Stimulated activated naive CD4-positive, alpha-beta T cell treated with Interleukin-2 at 50 U/mL for 16 hours (primary cell): ENCODE results near the gene TYROBP.
"Not testable (repeated sequence)": the region's sequence is repeated elsewhere in the genome, so short reads cannot be mapped to it uniquely, and the experiment has no call there.

Experiments used
- DNase-seq: peaks from one replicate; lab custom pipeline; 2025; lab: John Stamatoyannopoulos, UW

Gene TYROBP

DNA sequence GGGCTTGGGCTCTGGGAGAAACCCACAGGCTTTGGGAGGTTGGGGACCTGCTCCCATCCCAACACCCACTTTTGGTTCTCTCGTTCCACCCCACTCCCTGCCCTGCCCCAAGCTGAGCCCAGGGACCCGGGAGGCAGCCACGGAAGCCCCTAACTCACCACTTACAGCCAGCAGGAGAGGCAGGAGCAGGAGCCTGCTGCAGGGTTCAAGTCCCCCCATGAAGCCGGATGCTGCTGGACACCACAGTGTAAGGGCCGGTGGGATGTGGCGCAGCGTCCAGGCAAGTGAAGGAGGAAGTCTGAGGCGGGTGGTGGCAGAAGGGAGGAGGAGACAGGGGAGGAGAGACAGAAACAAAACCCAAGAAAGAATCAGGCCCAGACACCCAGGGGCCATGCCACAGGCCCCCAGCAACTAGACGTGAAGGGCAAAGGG lies at the start of gene TYROBP:
Gene TYROBP (minus strand): TSS at position 286 of the 432 bp plus-strand sequence. CDS start 67 bp downstream, at position 219.
- no peak for DNase-seq

DNA sequence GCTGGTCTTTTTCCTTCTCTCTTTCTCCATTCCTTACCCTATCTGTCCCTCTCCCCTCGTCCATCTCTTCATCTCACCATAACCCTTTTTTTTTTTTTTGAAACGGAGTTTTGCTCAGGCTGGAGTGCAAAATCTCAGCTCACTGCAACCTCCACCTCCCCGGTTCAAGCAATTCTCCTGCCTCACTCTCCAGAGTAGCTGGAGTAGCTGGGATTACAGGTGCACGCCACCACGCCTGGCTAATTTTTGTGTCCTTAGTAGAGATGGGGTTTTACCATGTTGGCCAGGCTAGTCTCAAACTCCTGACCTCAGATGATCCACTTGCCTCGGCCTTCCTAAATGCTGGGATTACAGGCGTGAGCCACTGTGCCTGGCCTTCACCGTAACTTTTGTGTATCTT lies 49.3 kb upstream of the TYROBP start:
- not testable (repeated sequence) for DNase-seq

DNA sequence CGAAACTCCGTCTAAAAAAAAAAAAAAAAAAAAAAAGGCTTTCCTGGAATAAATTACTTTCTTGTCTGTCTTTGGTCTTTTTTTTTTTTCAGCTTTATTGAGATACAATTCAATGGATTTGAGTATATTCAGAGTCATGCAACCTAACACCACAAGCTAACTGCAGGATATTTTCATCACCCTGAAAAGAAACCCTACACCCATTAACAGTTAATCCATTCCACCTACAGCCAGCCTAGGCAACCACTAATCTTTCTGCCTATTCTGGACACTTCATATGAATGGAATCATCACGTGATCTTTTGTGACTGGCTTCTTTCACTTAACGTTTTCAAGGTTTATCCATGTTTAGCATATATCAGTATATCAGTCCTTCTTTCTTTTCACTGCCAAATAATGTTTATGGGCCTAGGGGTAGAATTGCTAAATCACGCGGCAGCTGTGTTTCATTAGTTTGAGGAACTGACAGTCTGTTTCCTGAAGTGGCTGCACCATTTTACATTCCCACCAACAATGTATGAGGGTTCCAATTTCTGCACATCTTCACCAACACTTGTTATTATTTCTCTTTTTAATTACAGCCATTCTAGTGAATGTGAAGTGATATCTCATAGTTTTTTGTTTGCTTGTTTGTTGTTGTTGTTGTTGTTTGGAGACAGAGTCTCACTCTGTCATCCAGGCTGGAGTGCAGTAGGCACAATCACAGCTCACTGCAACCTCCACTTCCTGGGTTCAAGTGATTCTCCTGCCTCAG lies 48.0 kb upstream of the TYROBP start:
- no peak for DNase-seq

DNA sequence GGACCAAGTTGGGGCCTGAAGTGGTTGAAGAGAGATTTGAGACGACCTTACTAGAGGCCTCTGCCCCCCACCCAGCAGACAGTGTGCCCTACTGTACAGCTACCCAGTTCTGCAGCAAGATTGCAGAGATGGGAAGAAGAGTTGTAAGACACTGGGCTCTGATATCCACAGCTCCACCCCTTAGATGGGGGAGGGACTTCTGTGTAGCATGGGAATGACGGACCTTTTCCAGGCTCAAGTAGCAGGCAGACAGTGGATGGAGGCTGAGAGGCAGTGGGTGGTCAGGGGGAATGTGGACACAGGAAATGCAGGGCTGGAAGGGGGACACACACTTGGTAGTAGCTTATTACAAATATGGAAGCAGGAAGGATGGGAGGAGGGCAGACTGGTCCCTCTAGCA lies 41.0 kb upstream of the TYROBP start:
- DNase-seq: no peak

DNA sequence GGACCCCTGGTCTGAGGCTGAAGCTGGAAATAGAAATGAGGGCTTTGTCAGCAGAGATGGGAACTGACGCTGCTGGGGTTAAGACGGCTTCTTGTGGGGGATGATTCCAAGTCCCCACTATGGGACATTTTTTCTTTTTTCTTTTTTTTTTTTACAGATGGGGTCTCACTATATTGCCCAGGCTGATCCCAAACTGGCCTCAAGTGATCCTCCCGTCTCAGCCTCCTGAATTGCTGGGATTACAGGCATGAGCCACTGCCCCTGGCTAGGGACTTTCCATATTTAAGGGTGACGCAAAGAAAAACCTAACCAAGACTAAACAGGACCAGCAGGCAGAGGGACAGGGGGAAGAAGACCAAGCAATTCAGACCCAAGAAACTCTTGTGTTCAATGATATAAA lies 38.1 kb upstream of the TYROBP start:
- no peak for DNase-seq

DNA sequence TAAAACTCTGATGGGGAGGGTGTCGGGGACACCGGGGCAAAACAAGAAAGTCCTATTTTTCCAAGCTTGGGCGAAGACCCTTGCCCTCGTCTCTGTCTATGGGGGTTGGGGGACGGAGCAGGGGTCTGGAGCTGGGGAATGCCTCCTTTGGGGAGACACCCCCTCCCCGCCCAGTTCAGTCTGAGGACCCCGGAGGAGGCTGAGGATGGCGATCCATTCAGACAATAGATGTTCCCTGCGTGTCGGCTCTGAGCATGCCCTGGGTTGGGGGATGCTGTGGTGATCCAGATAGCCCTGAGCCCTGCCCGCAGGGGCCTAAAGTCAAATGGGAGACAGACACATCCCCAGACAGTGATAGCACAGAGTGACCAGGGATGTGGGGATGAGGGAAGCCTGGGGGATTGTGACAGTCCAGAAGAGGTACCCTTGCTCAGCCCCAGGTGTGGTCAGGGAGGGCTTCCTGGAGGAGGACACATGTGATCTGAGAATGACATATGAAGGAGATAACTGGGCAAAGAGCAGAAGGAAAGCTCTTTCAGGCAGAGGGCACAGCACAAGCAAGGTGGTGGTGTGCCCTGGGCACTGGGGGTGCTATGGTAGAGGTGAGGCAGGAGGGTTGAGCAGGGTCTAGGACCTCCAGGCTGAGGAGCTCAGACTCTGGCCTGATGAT lies 37.2 kb upstream of the TYROBP start:
- no peak for DNase-seq

DNA sequence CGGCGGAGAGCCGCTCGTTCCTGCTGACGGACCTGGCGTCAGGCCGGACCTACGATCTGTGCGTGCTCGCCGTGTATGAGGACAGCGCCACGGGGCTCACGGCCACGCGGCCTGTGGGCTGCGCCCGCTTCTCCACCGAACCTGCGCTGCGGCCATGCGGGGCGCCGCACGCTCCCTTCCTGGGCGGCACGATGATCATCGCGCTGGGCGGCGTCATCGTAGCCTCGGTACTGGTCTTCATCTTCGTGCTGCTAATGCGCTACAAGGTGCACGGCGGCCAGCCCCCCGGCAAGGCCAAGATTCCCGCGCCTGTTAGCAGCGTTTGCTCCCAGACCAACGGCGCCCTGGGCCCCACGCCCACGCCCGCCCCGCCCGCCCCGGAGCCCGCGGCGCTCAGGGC lies 36.5 kb upstream of the TYROBP start:
- no peak for DNase-seq

DNA sequence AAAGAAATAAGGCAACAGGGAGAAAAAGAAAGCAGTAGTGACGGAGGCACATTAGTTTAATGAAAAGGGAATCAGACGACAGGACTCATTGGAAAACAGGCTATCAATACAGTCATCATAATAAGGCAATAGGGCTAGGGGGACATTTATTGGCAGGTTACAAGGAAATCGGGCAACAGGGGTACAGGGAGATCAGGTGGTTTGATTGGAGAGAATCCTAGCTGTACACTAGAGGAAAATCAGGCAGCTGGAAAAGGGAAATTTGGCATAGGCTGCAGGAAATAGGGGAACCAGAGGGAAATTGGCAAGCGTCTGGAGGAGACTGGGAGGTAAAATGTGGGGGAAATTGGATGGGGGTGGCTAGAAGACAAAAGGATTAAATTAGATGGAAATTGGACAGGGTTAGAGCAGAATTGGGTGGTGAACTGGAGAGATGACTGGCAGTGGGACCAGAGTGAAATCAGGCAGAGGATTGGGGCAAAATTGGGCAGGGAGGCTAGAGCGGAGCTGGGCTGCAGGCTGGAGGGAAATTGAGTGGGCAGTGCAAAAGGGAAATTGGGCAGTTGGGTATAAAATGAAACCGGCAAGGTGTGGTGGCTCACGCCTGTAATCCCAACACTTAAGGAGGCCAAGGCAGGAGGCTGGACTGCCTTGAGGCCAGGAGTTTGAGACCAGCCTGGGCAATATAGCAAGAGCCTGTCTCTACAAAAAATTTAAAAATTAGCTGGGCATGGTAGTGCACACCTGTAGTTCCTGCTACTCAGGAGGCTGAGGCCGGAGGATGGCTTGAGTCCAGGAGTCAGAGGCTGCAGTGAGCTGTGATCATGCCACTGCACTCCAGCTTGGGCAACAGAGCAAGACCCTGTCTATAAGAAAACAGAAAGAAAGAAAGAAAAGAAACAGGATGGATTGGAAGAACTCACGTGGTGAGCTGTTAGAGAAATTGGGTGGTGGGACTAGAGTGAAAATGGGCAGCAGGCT lies 35.5 kb upstream of the TYROBP start:
- DNase-seq: no peak

DNA sequence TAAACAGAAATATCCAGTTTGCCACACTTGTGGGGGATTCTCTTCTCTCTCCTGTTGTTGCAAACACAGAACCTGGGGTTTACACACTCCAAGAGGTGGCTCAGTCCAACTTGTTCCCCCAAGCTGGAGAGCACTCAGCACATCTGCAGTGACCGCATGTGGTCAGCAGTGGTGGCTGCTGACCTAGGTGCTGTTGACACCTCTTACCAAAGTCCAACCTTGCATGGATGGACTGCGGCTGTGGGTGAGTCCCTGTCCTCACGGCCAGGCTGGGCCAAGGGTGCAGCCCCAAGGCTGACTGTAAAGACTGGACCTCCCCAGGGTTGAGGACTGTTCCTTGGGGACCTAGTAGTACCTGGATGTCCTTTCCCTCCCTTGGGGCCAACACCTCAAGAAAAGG lies 34.1 kb upstream of the TYROBP start:
- DNase-seq: no peak

DNA sequence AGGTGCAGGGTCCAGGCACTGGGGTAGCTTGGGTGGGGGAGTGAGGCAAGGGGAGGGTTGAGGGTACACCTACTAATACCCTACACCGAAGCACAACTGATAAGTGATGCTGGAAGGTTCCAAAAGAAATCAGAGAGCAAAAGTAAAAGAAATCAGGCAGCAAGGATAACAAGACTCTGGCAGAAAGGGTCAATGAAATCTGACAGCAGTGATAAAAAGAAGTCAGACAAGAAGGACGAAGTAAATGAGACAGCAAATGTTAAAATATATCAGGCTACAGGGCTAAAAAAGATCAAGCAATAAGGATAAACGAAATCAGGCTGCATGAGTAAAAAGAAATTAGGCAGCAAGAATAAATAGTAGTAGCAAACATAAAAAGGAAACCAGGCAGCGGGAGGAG lies 32.7 kb upstream of the TYROBP start:
- no peak for DNase-seq

DNA sequence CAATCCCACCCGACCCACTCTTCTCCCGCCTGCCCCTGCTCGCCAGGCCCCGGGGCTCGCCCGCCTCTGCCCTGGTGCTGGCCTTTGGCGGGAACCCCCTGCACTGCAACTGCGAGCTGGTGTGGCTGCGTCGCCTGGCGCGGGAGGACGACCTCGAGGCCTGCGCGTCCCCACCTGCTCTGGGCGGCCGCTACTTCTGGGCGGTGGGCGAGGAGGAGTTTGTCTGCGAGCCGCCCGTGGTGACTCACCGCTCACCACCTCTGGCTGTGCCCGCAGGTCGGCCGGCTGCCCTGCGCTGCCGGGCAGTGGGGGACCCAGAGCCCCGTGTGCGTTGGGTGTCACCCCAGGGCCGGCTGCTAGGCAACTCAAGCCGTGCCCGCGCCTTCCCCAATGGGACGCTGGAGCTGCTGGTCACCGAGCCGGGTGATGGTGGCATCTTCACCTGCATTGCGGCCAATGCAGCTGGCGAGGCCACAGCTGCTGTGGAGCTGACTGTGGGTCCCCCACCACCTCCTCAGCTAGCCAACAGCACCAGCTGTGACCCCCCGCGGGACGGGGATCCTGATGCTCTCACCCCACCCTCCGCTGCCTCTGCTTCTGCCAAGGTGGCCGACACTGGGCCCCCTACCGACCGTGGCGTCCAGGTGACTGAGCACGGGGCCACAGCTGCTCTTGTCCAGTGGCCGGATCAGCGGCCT lies 32.1 kb upstream of the TYROBP start:
- no peak for DNase-seq

DNA sequence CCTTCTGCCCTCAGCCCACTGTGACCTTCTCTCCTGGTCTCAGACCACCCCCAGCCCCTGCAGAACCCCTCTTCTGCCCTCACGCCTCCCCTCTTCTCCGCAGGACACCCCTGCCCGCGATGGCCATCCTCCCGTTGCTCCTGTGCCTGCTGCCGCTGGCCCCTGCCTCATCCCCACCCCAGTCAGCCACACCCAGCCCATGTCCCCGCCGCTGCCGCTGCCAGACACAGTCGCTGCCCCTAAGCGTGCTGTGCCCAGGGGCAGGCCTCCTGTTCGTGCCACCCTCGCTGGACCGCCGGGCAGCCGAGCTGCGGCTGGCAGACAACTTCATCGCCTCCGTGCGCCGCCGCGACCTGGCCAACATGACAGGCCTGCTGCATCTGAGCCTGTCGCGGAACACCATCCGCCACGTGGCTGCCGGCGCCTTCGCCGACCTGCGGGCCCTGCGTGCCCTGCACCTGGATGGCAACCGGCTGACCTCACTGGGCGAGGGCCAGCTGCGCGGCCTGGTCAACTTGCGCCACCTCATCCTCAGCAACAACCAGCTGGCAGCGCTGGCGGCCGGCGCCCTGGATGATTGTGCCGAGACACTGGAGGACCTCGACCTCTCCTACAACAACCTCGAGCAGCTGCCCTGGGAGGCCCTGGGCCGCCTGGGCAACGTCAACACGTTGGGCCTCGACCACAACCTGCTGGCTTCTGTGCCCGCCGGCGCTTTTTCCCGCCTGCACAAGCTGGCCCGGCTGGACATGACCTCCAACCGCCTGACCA lies 31.4 kb upstream of the TYROBP start:
- DNase-seq: no peak

DNA sequence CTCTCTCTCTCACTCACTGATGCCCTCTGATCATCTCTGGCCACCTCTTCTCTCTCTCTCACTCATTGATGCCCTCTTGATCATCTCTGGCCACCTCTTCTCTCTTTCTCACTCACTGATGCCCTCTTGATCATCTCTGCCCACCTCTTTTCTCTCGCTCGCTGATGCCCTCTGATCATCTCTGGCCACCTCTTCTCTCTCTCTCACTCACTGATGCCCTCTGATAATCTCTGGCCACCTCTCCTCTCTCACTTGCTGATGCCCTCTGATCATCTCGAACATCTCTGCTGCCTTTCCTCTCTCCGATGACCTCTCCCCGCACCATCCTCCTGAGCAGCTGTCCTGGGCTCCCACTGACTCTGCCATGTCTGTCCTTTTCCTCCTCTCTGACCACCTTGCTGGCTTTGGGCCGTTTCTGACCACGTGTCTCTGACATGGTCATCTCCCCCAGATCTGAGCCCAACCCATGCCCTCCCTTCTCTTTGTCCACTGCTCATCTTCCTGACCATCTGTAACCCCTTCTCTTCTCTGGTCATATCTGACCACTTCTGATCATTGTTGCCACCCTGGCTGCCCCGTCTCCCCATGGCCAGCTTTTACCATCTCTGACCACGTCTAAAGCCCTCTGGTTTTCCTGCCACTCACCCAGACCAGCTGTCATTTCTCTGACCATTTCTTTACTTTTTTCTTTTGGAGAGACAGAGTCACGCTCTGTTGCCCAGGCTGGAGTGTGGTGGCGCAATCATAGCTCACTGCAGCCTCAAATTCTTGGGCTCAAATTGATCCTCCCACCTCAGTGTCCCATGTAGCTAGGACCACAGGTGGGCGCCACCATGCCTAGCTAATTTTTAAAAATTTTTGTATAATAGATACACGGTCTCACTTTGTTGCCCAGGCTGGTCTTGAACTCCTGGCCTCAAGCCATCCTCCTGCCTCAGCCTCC lies 30.5 kb upstream of the TYROBP start:
- no peak for DNase-seq

DNA sequence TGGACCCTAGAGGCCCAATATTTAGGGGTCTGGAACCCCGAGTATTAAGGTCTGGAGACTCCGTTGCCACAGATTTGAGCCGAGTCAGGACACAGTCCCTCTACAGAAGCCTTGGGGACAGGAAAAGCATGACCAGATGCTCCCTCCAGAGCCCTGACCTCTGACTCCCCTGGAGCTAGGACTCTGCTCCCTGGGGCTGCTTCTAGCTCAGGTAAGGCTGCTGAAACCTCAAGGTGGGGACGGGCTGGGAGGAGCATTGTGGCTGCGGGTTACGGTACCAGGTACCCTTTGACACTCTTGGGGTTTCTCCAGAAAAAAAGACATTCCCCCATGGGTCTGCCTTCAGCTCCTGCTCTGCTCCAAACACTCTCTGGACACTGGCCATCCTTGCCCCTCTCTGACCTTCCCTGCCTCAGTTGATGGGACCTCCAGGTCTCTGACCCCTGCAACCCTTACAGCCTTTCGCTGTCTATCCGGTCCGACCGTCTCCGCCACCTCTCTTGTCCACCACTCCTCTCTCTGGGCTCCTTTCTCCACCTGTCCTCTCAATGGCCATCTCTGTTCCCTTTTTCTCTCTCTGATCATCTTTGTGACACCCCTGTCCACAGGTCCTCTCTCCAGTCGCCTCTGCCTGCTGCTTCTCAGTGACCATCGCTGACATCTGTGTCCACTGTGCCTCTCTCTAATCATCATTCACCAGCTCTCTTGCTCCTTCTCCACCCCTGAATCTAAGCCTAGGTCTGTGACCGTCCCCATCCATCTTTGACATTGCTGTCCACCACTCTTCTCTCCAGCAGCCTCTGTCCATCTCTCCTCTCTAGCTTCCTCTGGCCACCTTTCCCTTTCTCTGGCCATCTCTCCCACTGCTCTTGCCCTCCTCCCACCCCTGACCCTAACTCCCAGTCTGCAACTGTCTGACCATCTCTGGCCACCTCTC lies 29.5 kb upstream of the TYROBP start:
- DNase-seq: no peak

DNA sequence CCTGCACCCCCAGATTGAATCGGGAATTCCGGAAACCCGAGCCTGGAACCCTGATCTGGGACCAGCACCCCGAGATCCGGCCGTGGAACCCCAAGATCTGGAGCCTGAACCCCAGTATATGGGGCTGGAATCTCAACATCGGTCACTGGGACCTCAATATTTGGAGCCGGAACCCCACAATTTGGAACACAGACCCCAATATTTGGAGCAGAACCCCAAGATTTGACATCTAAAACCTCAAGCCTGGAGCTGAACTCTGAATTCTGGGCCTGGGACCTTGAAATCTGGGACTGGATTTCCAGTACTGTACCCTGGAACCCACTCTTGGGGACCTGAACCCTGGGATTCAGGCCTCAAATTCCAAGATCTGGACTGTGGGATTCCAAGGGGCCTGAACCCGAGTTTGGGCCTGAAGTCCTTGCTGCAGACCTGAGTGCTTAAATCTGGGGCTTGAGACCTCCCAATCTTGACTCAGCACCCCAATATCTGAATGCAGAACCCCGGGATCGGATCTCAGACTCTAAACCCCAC lies 28.7 kb upstream of the TYROBP start:
- no peak for DNase-seq

DNA sequence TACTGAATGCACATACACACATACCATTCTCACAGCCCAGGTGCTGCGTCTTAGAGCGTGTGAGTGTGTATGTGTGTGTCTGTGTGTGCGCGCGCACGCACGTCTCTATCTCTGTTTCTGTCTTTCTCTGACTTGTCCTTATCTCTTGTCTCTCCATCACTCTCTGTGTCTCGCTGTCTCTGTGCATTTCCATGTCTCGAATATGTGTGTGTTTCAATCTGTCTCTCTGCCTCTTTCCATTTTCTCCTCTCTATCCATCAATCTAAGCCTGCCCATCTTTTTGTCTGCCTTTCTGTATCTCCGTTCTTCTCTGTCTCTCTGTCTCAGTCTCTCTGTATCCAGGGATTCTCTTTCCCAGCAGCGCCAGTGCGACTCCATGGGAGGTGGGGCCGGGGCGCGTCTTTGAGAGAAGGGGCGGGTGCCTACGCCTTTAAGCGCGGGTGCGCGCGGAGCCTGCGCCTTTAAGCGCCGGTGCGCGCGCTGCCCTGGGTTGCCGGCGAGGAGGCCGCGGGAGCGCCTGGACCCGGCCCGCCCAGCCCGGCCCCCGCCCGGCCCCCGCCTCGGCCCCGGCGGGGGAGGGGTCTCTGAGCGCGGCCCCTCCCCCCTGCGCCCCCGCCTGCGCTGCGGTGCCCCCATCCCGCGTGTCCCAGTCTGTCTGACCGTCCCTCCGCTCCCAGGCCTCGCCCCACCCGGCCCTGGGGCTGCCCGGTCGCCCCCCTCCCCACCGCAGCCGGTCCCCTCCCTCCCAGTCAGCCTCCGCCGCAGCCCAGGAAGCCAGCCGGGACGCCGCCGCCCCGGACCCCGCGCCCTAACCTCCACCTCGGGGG lies 28.0 kb upstream of the TYROBP start, which contains the start of gene LRFN3:
Gene LRFN3 (plus strand): TSS at position 464 of the 827 bp plus-strand sequence. CDS start 3,052 bp downstream, outside the sequence.
- DNase-seq: peak; percentile 52

DNA sequence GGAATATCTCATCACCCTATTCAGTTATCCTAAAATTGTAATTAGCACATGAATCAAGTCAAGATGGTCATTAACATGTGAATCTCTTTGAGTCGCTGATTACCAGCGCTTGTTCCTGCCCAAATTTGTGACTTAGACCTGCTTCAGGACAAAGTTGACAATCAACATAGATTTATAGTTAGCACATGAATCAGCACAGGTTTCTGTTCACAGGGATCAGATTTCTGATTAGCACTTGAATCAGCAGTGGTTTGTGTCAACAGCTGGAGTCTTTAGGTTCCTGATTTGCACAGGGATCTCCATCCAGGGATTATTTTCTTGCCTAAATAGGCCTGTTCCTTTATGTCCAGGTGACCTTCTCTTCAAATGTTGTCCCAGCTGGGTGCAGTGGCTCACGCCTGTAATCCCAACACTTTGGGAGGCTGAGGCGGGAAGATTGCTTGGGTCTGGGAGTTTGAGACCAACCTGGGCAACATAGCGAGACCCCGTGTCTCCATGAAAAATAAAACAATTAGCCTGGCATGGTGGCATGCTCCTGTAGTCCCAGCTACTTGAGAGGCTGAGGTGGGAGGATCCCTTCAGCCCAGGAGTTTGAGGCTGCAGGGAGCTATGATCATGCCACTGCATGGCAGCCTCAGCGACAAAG lies 24.3 kb upstream of the TYROBP start:
- DNase-seq: no peak
